Heart left ventricle (tissue), 16 donors: ENCODE results near the gene PHF11. TPM values are rescaled to one million over a fixed set of nuclear protein-coding genes. Genes with fewer than 3 reads are reported as not detected.

ENCODE experiments used
- ATAC-seq, 4 donors: fragments of 200-7000 bp; cut with Tn5 transposase; one replicate each; pipeline ENCODE4 v1.9.1; 2020 to 2022; ENCODE audit warnings: moderate library complexity in 4 of 4, mild to moderate bottlenecking in 3 of 4, moderate number of reproducible peaks in 1 of 4
- DNase-seq, 5 donors: peaks; one replicate each; pipeline ENCODE4 v3.0.0-alpha.2; 2020
- H3K27ac ChIP-seq, 12 donors: fragments of 200-600 bp; sonication (generic) in 4 of 12; one replicate each; pipeline versions ENCODE4 v1.5.0 to v1.8.0; 2016 to 2022; ENCODE audit warnings: mild to moderate bottlenecking in 2 of 12
- H3K27me3 ChIP-seq, 9 donors: fragments of 200-600 bp; sonication (generic) in 2 of 9; one replicate each; pipeline versions ENCODE4 v1.5.1 to v1.8.0; 2016 to 2022; ENCODE audit warnings: mild to moderate bottlenecking in 3 of 9
- H3K36me3 ChIP-seq, 9 donors: fragments of 200-600 bp; sonication (generic) in 2 of 9; one replicate each; pipeline versions ENCODE4 v1.5.0 to v1.8.0; 2018 to 2022; ENCODE audit warnings: mild to moderate bottlenecking in 2 of 9
- H3K4me1 ChIP-seq, 12 donors: fragments of 200-600 bp; sonication (generic) in 4 of 12; one replicate each; pipeline versions ENCODE4 v1.5.0 to v1.8.0; 2016 to 2022; ENCODE audit warnings: mild to moderate bottlenecking in 3 of 12
- H3K4me3 ChIP-seq, 12 donors: fragments of 200-600 bp; sonication (generic) in 4 of 12; one replicate each; pipeline versions ENCODE4 v1.5.0 to v1.8.0; 2017 to 2022; ENCODE audit warnings: mild to moderate bottlenecking in 9 of 12, moderate library complexity in 4 of 12
- H3K9me3 ChIP-seq, 12 donors: fragments of 200-600 bp; sonication (generic) in 4 of 12; one replicate each; pipeline versions ENCODE4 v1.5.0 to v1.8.0; 2016 to 2022; ENCODE audit warnings: mild to moderate bottlenecking in 1 of 12
- POLR2A ChIP-seq, 2 donors: fragments of 450-650 bp; IDR thresholded peaks; one replicate each; pipeline ENCODE4 v1.6.1; 2017; ENCODE audit warnings: antibody characterized with exemption in 2 of 2, mild to moderate bottlenecking in 2 of 2, moderate library complexity in 2 of 2
- WGBS, 4 donors: extraction: QIAGEN DNeasy Blood & Tissue Kit in 2 of 4; methylation state at CpG; one replicate each; pipeline versions ENCODE4 v1.1.5 to v1.1.7; 2013 to 2018; 5-methylcytosine and 5-hydroxymethylcytosine counted together
- intact Hi-C, 10 donors: fragments of 100-400 bp; cut with DNase I; formaldehyde crosslinking; loops; one replicate each; pipeline versions ENCODE4 v1.11.1 to v1.14.2; 2022
- polyA plus RNA-seq, 2 donors: library from polyadenylated mRNA; stranded (reverse); fragments of 200-250 nt; gene quantifications; one replicate each; pipeline ENCODE4 v1.2.3, GENCODE V29; 2013
- total RNA-seq, 9 donors: library from RNA; depleted of rRNA in 2 of 9; stranded (reverse); fragments of >200 nt in 2 of 9; fragmentation: NEBNext Ultra II Directional in 3 of 9; extraction: Animal tissue kit (Norgen Biotek cat#: 25700) in 3 of 9; gene quantifications; one replicate each; pipeline versions ENCODE4 v1.1.0 to v1.2.4, GENCODE V29; 2016 to 2023
- TF ChIP-seq, protein P1 (sequence below), 12 donors: fragments of 200-600 bp; sonication (generic) in 4 of 12; IDR thresholded peaks; one replicate each; pipeline versions ENCODE4 v1.5.0 to v1.8.0; 2018 to 2022; ENCODE audit warnings: antibody characterized with exemption in 12 of 12, mild to moderate bottlenecking in 5 of 12
- donor health status: ischemic (EF 13 %, LVEDD 7.1; RV severe dilation, severe dysfunction).
- donor health status: healthy with polysubstance abuse.
- donor health status: DM: no; HTN: yes; CAD: no.
- donor health status: DM: no; HTN: no; CAD: no.
- donor health status: ischemic (EF 25% LVEDD 6.9; RV normal size, moderate dysfunction).
- donor health status: ischemic (EF 25% LVEDD 5.7; RV mildly dilated, moderate dysfunction).
- donor health status: healthy.
- donor health status: DM: yes; HTN: yes; CAD: no.
- donor health status: ischemic (EF 35%, LVEDD 5.7; RV mildly dilated, moderate dysfunction).
- donor health status: nonischemic (EF 11% LVEDD 7.7; RV severe dilation, severe dysfunction).
- donor health status: DM: yes; HTN: yes; CAD: no.
- donor health status: PGD.
- donor health status: ischemic (EF 29% LVEDD 5.4; RV normal size, mild dysfunction).
- donor health status: nonischemic (EF 23%, LVEDD 6.1; RV moderate dilation, normal function).

Gene PHF11
- total and polyA plus RNA-seq, 11 donors, result 13.7 to 48.5 (median 17.4) TPM

GRCh38 chr13:49569993-49570689 is 74.4 kb downstream of the PHF11 start:
- WGBS, 4 donors, result 89 to 100% (median 91%) methylated on average over 1 of the region's 1 CpG
- Histone ChIP-seq H3K4me3 (no peak overlapping the region), H3K4me1 (peaks cover 0 to 12% (median 0%) of the 10 kb centered on the region in 12 donors), H3K9me3 (no peaks in the 10 kb centered on the region), H3K27ac (no peak overlapping the region), H3K27me3 (no peaks in the 10 kb centered on the region), H3K36me3 (peaks cover 0 to 14% (median 10%) of the 10 kb centered on the region in 9 donors)
- intact Hi-C loops, result no loop called here
- DNase-seq (no peak), ATAC-seq (no peak)
- TF ChIP-seq POLR2A (IDR thresholded peaks at IDR 0.05), result no peak
- TF ChIP-seq, protein P1, sequence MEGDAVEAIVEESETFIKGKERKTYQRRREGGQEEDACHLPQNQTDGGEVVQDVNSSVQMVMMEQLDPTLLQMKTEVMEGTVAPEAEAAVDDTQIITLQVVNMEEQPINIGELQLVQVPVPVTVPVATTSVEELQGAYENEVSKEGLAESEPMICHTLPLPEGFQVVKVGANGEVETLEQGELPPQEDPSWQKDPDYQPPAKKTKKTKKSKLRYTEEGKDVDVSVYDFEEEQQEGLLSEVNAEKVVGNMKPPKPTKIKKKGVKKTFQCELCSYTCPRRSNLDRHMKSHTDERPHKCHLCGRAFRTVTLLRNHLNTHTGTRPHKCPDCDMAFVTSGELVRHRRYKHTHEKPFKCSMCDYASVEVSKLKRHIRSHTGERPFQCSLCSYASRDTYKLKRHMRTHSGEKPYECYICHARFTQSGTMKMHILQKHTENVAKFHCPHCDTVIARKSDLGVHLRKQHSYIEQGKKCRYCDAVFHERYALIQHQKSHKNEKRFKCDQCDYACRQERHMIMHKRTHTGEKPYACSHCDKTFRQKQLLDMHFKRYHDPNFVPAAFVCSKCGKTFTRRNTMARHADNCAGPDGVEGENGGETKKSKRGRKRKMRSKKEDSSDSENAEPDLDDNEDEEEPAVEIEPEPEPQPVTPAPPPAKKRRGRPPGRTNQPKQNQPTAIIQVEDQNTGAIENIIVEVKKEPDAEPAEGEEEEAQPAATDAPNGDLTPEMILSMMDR (IDR thresholded peaks at IDR 0.05), result no peak

DNA sequence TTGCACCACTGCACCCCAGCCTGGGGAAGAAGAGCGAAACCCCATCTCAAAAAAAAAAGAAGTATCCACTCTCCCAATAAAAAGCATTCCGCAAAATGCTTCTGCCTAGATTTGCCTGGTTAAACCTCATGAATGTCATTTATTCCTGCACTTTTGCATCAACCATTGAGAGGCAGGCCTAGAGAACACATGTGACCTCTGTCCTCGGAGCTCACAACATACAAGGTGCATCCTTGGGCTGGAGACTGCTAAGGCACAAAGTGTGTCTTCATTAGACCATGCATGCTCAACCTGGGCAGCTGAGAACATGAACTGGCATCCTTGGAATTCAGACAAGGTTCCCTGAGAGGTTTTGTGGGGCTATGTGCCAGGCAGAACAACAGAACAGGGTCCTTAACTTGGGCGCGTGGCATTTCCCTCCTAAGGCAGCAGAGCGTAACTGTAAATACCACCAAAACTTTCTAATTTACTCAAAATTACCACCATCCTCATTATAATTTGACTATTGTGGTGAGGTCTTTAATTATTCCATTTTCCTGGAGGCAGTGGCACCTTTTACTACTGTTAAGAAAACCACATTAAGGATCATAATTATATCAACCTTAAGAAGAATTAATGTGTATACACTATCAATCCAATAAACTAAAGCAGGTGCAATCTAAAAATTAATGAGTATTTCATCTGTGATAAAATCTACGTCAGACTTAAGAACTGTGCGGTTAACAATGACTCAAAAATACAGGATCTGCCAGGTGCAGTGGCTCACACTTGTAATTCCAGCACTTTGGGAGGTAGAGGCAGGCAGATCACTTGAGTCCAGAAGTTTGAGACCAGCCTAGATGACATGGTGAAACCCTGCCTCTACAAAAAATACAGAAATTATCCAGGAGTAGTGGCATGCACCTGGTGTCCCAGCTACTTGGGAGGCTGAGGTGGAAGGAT is 75.8 kb downstream of the PHF11 start:
- no peak overlapping the region for H3K27ac ChIP-seq
- WGBS, 4 donors, result 86 to 93% (median 89%) methylated on average over 8 of the region's 8 CpGs
- no peaks in the 10 kb centered on the region for H3K9me3 ChIP-seq
- DNase-seq (no peak), ATAC-seq (no peak)
- peaks cover 0 to 12% (median 2%) of the 10 kb centered on the region in 12 donors for H3K4me1 ChIP-seq
- H3K27me3 ChIP-seq, result no peaks in the 10 kb centered on the region
- peaks cover 0 to 8% (median 5%) of the 10 kb centered on the region in 9 donors for H3K36me3 ChIP-seq
- intact Hi-C loops, result no loop called here
- H3K4me3 ChIP-seq, result no peak overlapping the region
- TF ChIP-seq, protein P1 (IDR thresholded peaks at IDR 0.05), result no peak
- no peak for TF ChIP-seq POLR2A (IDR thresholded peaks at IDR 0.05)

Other genes with a start within 250 kb of the PHF11 start
- gene CDADC1, start 248.0 kb upstream of the PHF11 start, total RNA-seq, result 10 to 100 TPM in 7 of 9 donors, 1 to 10 TPM in 2; 2.8 to 10.8 (median 10.3) TPM
- gene CDADC1, start 248.0 kb upstream of the PHF11 start, polyA plus RNA-seq, result 1 to 10 TPM; 4.4 to 8.2 TPM
- 10 to 100 TPM; 10.2 to 27.4 (median 19.0) TPM for gene CAB39L, start 51.9 kb upstream of the PHF11 start, total RNA-seq
- 10 to 100 TPM in 1 of 2 donors, 1 to 10 TPM in 1; 5.9 to 12.1 TPM for gene CAB39L, start 51.9 kb upstream of the PHF11 start, polyA plus RNA-seq
- gene SETDB2, start 51.7 kb upstream of the PHF11 start, total RNA-seq, result 10 to 100 TPM in 7 of 9 donors, 1 to 10 TPM in 2; 7.9 to 19.8 (median 13.5) TPM
- gene SETDB2, start 51.7 kb upstream of the PHF11 start, polyA plus RNA-seq, result 1 to 10 TPM; 3.7 to 7.3 TPM
- gene RCBTB1, start 89.6 kb downstream of the PHF11 start, total RNA-seq, result 10 to 100 TPM; 10.9 to 25.8 (median 17.2) TPM
- 10 to 100 TPM in 1 of 2 donors, 1 to 10 TPM in 1; 8.5 to 10.6 TPM for gene RCBTB1, start 89.6 kb downstream of the PHF11 start, polyA plus RNA-seq
- gene ARL11, start 132.6 kb downstream of the PHF11 start, total RNA-seq, result 1 to 10 TPM in 1 of 9 donors, under 1 TPM in 8; 0.13 to 3.0 (median 0.30) TPM
- under 1 TPM; 0.32 to 0.34 TPM for gene ARL11, start 132.6 kb downstream of the PHF11 start, polyA plus RNA-seq
- gene EBPL, start 195.5 kb downstream of the PHF11 start, total RNA-seq, result 10 to 100 TPM in 1 of 9 donors, 1 to 10 TPM in 8; 3.2 to 13.8 (median 5.8) TPM
- 1 to 10 TPM; 5.3 to 8.5 TPM for gene EBPL, start 195.5 kb downstream of the PHF11 start, polyA plus RNA-seq